D721Med (cell line): ENCODE results near the gene MGAT4C.

Experiments
- DNase-seq: peaks from one replicate; pipeline ENCODE4 v3.0.0; 2011; ENCODE audit warnings: low spot score; ENCODE audit not compliant: insufficient read length
- FAIRE-seq: peaks from 2 replicates; lab custom pipeline; 2011; peaks lifted over from hg19 to GRCh38; lab: Jason Lieb, UNC
- CTCF ChIP-seq: IDR thresholded peaks from 2 replicates; pipeline ENCODE4 v1.5.1; 2012; ENCODE audit warnings: mild to moderate bottlenecking, control low read depth; ENCODE audit not compliant: insufficient read depth; ENCODE audit errors: missing control alignments

The MGAT4C gene

DNA sequence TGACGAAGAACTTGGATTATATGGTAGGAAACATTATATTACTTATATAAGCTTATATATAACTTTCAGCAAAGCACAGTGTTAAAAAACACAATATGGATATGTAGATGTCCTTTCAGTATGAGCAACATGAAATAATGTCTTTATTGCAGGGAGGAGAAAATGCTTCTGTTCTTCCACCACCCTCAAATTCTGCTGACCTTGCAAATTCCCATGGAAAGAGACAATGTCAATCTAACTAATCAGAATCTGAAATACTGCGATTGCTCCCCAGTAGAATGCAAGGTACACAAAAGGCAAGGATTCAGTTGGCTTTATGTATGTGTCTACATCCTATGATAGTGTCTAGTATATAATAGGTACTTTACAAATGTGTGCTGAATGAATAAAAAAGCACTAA, 26.4 kb downstream of the MGAT4C start:
- no peak for FAIRE-seq

GRCh38 chr12:86228656-86229055, 27.5 kb downstream of the MGAT4C start:
- TF ChIP-seq CTCF: no peak
- FAIRE-seq (no peak), DNase-seq (no peak)

More for the DNA sequence above, 26.4 kb downstream of the MGAT4C start:
- no peak for TF ChIP-seq CTCF
- no peak for DNase-seq

DNA sequence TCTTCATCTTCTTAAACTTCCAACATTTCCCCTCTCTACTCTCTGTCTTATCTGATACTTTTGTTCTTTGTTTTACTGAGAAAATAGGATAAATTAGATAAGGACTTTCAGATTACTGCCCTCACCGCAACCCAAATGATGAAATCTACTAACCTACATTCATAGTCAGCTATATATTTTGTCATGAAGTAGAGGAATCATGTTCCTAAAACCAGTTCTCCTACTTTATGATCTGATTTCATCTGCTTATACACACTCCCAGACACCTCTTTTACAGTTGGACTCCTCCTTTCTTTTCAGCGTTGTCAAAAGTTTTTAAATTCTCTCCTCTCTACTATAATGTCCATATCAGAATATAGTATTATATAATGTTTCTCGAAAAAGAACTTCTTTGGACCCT, 29.7 kb downstream of the MGAT4C start:
- no peak for TF ChIP-seq CTCF
- DNase-seq (no peak), FAIRE-seq (no peak)

DNA sequence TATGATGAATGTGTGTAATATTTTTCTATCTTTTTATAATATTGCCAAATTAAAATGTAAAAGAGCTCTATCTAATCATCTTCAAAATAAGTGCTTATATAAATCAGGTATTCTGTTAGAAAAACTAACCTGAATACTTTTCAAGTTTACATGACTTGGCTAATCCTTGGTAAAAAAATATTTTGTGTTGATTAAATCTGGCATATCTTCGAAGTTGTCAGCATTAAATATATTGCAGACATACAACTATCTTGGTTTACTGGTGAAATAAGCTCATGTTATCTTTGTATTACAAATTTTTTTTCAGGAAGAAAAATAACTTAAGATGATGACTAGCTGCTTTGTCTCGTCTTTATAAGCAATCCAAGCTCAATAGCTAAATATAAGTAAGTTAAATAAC, 39.6 kb downstream of the MGAT4C start:
- TF ChIP-seq CTCF: no peak
- FAIRE-seq: no peak
- no peak for DNase-seq

- TF ChIP-seq CTCF: no peak
- FAIRE-seq (no peak), DNase-seq (no peak)
These were observed 43.2 kb downstream of the MGAT4C start for GRCh38 chr12:86213012-86213411.

DNA sequence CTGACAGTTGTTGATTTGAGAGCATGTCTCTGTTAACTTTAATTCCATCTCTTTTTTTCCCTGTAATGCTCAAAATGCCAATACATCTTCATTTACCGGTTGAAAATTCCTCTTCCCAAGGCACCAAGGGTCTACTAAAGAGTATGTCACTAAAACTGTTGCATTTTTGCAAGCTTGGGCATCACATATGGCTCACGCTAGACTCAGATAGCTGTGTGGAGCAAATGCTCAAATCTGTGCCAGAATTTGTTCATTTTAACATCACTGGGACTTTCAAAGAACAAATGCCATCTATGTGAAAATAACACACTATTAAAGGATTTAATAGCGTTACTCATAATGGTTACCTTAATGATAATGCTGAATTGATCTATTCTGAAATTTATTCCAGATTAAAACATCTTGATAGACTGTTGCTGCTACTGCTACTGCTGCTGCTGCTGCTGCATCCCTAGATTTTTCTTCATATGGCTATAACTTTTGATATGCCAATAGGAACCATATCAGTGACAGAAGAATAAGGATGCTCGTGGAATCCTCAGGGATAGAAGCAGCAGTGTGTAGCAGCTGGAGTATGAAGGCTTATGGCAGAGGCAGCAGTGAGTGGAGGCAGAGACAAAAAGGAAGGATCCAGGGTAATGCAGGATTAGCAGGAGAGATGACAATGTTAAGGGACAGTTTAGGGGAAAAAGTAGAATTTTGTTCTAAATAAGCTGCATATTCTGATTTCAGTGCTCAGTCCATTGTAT, 57.3 kb downstream of the MGAT4C start:
- TF ChIP-seq CTCF: no peak
- DNase-seq (no peak), FAIRE-seq (no peak)

DNA sequence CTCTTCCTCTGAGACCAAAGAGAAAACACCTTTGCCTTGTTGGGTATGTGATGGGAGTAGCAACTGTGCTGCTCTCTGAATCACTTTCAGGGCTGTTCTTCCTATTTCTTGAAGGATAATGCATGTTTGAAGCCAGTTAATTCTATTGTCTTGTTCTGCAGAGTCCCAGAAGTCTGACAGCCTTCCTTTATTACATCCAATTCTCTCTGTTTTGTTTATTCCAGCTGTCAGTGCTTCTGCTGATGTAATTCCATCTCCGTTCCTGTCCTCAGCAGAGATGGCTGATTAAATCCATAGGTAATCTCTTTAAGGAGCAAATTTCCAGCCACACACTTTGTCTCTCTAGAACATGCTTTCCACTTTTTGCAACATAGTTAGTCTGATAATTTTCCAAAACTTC, 59.7 kb downstream of the MGAT4C start:
- peak; percentile 91 for FAIRE-seq
- no peak for DNase-seq
- TF ChIP-seq CTCF: no peak
